ENCODE data around the gene PTBP1.
A peak's percentile ranks its signal among the peaks of the same experiment; 100 is the strongest.
"Not testable (repeated sequence)": the region's sequence is repeated elsewhere in the genome, so short reads cannot be mapped to it uniquely, and the experiment has no call there.

The PTBP1 gene

DNA sequence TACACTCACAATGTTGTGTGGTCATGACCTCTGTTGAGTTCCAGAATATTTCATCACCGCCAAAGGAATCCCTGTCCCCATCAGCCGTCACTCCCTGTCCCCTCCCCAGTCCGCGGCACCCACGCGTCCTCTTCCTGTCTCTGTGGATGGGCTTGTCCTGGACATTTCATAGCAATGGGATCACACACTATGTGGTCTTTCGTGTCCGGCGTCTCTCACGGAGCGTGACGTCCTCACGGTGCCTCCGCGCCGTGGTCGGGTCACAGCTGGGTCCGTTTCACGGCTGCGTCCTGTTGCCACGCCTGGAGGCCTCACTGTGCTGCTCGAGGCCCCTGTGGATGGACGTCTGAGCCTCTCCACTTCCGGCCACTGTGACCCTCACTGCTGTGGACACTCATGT is 37.0 kb downstream of the PTBP1 start:
- DNase-seq: peak; percentile 86

DNA sequence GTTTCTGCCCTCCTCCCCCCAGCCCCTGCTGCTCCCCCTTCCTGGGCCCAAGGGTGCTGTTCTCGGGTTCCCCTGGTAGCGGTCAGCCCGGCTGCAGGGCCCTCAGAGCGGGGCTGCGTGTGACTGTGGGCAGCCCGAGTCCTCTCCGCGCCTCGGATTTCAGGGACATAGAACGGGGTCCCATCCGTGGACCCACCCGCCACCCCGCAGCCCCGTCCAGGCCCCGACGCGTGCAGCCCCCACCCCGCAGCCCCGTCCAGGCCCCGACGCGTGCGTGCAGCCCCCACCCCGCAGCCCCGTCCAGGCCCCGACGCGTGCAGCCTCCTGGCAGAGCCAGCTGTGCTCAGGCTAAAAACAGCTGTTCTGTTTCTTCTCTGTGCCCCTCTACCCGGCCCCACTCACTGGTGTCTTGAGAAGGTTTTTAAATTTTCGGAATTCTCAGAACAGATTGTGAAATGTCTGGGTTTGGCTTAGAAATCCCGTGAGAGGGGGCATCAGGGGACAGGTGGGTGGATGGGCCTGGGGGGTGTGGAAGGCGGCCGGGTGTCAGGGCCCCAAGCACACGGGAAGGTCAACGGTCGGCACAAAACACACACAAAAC is 38.1 kb downstream of the PTBP1 start:
- DNase-seq: peak; percentile 85

DNA sequence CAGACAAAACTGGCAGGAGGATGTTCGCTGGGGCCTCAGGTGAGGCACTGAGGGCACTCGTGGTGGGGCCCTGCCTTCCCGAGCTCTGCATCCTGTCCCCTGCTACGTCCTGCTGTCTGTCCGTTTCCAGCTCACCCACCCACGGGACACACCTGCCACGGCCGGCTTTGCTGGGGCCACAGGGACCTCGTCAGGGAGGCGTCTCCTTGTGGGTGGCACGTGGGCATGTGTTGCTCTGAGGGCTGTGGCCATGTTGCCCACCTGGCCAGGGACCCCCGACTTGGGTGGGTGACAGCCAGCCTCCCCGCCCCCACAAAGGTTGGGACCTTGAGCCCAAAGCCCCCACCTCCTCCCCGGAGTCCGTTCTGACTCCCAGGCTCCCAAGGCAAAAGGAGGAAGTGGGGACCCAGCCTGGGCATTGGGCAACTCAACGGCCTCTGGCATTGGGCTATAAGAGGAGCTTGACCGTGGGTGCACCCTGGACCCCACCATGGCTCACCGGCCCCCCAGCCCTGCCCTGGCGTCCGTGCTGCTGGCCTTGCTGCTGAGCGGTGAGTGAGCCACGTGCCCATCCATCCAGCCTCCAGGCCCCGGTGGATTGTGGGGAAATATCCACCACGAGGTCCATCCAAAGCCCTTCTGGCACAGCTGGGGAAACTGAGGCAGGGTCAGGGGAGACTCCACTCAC is 43.4 kb downstream of the PTBP1 start, which contains the start of gene PRTN3:
Gene PRTN3, plus strand, starts transcription at position 481 of the 688 bp plus-strand sequence. Its CDS starts 10 bp downstream, at position 491.
- DNase-seq: peak; percentile 93

DNA sequence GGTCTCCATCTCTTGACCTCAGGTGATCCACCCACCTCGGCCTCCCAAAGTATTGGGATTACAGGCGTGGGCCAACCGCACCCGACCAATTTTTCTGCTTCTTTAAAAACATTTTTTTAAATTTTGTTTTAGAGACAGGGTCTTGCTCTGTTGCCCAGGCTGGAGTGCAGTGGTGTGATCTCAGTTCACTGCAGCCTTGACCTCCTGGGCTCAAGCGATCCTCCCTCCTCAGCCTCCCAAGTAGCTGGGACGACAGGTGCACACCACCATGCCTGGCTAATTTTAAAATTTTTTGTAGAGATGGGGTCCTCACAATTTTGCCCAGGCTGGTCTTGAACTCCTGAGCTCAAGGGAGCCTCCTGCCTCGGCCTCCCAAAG is 45.5 kb downstream of the PTBP1 start:
- not testable (repeated sequence) for DNase-seq

DNA sequence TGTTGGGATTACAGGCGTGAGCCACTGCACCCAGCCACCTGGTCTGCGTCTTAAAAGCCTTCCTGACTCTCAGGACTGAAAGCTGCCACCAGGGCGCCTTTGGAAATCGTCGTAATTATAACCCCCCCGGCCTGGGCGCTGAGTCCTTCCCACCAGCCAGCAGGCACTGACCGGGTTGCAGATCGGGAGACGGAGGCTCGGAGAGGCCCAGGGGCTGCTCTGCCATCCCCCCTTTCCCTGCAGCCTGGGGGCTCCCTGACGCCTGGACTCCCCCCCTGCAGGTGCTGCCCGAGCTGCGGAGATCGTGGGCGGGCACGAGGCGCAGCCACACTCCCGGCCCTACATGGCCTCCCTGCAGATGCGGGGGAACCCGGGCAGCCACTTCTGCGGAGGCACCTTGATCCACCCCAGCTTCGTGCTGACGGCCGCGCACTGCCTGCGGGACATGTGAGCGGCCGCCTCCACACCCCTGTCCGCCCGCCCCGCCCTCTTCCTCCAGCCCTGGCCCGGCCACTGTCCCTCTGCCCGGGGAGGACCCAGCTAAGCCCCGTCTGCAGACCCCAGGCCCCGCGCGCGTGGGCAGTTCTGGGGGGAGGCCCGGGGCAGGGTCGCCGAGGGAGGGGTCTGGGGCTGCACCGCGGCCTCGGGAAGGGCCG is 46.1 kb downstream of the PTBP1 start:
- DNase-seq: no peak

DNA sequence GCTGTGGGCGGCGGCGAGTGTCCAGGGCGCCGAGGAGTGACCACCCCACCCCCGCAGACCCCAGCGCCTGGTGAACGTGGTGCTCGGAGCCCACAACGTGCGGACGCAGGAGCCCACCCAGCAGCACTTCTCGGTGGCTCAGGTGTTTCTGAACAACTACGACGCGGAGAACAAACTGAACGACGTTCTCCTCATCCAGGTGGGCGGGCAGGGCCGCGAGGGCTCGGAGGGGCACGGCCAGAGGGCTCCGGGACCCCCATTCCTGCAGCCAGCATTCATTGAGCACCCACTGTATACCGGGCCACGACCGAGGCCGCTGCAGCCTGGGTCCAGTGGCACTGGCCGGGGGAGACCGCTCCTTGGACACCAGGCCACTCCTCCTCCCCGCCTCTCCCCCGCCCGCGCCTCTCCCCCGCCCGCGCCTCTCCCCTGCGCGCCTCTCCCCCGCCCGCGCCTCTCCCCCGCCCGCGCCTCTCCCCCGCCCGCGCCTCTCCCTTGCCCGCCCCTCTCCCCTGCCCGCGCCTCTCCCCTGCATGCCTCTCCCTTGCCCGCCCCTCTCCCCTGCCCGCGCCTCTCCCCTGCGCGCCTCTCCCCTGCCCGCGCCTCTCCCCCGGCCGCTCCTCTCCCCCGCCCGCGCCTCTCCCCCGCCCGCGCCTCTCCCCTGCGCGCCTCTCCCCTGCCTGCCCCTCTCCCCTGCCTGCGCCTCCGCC is 46.7 kb downstream of the PTBP1 start:
- DNase-seq: no peak

DNA sequence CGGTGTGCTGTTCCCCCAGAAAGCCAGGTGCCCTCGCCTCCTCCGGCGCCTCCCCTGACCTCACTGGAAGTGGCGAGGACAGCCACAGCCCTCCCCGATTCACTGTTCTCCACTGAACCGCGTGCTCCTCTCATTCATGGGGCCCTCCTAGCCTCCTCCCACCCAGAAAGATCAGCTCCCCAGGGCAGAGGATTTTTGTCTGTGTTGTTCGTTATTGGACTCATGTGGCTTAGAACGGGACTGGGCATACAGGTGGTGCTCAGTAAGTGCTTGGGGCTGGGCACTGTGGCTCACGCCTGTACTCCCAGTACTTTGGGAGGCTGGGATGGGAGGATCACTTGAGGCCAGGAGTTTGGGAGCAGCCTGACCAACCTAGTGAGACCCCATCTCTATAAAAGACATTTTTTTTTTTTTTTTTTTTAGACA is 47.3 kb downstream of the PTBP1 start:
- DNase-seq: peak; percentile 50

DNA sequence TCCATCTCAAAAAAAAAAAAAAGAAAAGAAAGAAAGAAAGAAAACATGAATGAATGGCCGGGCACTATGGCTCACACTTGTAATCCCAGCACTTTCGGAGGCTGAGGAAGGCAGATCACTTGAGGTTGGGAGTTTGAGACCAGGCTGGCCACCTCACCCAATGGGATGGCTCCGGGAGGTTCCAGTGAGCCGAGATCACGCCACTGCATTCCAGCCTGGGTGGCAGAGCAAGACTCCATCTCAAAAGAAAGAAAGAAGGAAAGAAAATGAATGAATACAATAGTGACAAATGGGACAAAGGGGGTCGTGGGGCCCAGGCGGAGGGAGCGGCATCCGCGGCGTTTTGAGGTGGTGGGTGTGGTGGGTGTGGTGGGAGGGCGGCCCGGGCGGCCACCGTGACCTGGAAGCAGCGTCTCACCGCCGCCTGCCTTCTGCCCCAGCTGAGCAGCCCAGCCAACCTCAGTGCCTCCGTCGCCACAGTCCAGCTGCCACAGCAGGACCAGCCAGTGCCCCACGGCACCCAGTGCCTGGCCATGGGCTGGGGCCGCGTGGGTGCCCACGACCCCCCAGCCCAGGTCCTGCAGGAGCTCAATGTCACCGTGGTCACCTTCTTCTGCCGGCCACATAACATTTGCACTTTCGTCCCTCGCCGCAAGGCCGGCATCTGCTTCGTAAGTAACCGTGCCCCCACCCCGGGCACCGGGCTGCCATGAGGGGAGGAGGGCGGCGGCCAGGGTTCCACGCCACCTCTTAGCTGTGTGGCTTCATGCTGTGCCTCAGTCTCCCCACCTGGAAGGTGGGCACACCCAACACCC is 48.7 kb downstream of the PTBP1 start:
- no peak for DNase-seq

DNA sequence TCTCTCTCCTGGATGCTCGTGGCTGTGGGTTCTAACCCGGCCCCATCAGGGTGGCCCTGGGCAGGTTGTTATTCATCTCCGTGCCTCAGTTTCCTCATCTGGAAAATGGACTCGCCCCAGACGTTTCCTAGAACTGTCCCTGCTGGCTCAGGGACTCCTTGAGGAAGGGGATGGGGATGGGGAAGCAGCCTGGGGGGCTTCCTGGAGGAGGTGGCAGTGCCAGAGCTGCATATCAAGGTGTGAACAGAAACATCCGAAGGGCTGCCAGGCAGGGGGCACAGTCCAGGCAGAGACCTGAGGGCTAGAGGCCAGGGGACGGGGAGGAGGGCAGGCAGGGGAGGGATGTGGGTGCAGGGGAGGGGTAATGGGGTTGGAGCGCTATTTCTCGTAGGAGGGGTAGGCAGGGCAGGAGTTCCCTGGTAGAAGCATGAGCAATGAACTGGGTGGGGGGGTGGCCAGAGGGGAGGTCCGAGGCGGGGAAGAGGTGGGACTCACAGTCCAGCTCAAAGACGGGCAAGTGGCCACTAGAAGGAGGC is 51.2 kb downstream of the PTBP1 start:
- peak; percentile 56 for DNase-seq

DNA sequence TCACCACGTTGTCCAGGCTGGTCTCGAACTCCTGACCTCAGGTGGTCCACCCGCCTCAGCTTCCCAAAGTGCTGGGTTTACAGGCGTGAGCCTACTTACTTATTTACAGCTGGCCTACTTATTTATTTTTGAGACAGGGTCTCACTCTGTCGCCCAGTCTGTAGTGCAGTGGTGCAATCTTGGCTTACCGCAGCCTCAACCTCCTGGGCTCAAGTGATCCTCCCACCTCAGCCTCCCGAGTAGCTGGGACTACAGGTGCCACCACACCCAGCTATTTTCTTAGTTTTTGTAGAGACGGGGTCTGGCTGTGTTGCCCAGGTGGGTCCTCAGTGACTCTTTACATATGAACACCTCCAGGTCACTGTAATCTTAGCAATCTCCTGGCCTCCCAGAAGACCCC is 51.9 kb downstream of the PTBP1 start:
- DNase-seq: not testable (repeated sequence)

DNA sequence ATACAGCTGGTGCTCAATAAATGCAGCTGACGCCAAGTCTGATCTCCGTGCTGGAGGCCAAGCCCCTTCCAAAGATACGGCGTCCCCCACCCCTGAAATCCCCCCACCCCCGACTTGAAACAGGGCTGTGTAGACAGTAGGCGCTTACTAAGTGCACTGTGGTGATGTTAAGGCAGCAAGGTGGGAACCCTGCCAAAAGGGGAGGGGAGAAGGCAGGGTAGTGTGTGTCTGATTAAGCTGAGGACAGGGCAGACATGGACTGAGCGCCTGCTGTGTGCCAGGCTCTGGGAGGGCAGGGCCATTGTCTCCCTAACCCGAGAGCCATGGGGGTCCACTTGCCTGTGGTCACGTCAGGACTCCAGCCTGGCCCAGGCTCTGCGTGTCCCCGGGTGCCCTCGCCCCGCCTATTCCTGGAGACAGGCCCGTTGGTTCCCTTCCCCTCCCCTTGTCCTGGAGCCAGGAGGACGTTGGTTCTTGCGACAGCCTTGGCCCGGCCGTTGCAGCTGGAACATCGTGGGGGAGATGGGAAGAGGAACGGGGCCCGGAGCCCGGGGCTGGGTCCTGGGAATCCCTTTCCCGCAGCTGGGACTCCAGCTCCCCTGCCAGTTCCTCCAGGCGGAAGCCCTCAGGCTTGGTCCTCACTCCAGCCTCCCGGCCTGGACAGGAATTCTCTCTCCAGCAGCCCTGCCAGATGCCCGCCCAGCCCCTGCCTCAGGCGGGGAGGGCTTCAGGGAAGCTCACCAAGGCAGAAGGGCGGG is 53.1 kb downstream of the PTBP1 start:
- DNase-seq: peak; percentile 90

DNA sequence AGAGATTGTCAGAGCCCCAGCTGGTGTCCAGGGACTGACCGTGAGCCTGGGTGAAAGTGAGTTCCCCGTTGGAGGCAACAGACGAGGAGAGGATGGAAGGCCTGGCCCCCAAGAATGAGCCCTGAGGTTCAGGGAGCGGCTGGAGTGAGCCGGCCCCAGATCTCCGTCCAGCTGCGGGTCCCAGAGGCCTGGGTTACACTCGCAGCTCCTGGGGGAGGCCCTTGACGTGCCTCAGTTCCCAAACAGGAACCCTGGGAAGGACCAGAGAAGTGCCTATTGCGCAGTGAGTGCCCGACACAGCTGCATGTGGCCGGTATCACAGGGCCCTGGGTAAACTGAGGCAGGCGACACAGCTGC is 53.7 kb downstream of the PTBP1 start:
- no peak for DNase-seq

DNA sequence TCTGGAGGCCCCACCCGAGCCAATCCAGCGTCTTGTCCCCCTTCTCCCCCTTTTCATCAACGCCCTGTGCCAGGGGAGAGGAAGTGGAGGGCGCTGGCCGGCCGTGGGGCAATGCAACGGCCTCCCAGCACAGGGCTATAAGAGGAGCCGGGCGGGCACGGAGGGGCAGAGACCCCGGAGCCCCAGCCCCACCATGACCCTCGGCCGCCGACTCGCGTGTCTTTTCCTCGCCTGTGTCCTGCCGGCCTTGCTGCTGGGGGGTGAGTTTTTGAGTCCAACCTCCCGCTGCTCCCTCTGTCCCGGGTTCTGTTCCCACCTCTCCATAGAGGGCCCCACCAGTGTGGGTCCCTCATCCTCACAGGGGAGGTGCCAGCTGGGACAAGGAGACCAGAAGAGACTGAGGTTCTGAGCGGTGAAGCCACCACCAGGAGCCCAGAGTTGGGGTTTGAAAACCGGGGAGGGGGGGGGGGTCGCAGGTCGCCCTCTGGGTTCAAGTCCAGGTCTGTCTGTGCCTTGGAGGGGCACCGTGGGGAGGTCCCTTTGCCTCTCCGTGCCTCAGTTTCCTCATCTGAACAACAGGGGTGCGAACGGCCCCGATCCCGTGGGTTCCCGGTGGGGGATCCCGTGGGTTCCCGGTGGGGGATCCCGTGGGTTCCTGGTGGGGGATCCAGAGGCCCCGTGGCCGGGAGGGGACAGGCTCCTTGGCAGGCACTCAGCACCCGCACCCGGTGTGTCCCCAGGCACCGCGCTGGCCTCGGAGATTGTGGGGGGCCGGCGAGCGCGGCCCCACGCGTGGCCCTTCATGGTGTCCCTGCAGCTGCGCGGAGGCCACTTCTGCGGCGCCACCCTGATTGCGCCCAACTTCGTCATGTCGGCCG is 55.1 kb downstream of the PTBP1 start, which contains the start of gene ELANE:
Gene ELANE, plus strand, starts transcription at position 168 of the 878 bp plus-strand sequence. Its CDS starts 26 bp downstream, at position 194.
- DNase-seq: peak; percentile 53

DNA sequence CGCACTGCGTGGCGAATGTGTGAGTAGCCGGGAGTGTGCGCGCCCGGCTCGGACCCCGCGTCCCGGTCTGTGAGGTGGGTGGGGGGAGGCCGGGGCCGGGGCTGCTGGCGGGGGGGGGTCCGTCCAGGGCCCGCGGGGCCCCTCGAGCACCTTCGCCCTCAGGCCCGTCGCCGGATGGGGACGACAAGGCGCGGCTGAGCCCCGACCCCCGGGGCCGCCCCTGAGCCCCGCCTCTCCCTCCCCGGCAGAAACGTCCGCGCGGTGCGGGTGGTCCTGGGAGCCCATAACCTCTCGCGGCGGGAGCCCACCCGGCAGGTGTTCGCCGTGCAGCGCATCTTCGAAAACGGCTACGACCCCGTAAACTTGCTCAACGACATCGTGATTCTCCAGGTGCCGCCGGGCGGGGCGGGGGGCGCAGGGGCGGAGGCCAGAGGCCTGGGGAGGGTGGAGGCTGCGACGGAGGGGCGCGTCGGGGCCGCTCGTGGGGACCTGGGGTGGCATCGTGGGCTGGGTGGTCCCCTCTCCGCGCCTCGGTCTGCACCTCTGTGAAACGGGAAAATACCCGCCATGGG is 55.8 kb downstream of the PTBP1 start:
- no peak for DNase-seq

DNA sequence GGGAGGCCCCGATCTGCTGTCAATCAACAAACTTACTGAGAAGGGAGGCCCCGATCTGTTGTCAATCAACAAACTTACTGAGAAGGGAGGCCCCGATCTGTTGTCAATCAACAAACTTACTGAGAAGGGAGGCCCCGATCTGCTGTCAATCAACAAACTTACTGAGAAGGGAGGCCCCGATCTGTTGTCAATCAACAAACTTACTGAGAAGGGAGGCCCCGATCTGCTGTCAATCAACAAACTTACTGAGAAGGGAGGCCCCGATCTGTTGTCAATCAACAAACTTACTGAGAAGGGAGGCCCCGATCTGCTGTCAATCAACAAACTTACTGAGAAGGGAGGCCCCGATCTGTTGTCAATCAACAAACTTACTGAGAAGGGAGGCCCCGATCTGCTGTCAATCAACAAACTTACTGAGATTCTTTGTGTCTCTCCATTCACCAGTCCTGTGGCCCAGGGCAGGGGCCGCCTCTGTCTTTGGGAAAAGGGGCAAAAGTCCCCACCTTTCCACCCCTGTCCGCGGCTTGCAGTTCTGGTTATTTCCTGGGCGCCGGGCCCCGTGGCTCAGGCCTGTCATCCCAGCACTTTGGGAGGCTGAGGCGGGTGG is 56.5 kb downstream of the PTBP1 start:
- DNase-seq: not testable (repeated sequence)

DNA sequence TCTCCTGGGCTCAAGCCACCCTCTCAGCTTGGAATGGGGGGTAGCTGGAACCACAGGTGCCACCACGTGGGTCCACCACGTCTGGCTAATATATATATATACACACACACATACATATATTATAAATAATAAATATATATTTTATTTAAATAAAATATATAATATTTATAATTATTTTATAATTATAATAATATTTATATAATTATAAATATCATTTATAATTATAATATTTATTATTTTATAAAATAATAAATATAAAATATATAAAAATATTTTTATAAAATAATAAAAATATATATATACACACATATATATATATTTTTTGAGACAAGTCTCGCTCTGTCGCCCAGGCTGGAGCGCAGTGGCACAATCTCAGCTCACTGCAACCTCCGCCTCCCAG is 57.3 kb downstream of the PTBP1 start:
- DNase-seq: no peak

DNA sequence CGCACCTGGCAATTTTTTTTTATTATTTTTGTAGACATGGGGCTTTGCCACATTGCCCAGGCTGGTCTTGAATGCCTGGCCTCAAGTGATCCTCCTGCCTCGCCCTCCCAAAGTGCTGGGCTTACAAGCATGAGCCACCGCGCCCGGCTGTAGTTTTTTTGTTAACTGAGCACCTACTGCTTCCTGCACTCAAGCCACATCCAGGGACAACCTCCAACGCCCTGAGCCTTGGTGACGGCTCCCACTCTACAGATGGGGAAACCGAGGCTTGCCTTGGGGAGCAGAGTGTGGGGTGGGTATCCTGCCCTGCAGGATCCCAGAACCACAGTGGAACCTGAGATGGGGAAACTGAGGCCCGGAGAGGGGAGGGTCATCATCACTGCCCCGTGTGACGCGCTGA is 57.9 kb downstream of the PTBP1 start:
- DNase-seq: no peak

DNA sequence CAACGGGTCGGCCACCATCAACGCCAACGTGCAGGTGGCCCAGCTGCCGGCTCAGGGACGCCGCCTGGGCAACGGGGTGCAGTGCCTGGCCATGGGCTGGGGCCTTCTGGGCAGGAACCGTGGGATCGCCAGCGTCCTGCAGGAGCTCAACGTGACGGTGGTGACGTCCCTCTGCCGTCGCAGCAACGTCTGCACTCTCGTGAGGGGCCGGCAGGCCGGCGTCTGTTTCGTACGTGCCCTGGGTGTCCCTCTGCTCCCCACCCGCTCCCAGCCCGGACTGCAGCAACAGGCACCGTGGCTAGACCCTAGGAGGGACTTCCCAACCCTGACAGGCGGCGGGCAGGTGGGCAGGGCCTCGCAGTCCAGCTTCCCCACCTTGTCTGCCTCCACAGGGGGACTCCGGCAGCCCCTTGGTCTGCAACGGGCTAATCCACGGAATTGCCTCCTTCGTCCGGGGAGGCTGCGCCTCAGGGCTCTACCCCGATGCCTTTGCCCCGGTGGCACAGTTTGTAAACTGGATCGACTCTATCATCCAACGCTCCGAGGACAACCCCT is 58.4 kb downstream of the PTBP1 start:
- no peak for DNase-seq

DNA sequence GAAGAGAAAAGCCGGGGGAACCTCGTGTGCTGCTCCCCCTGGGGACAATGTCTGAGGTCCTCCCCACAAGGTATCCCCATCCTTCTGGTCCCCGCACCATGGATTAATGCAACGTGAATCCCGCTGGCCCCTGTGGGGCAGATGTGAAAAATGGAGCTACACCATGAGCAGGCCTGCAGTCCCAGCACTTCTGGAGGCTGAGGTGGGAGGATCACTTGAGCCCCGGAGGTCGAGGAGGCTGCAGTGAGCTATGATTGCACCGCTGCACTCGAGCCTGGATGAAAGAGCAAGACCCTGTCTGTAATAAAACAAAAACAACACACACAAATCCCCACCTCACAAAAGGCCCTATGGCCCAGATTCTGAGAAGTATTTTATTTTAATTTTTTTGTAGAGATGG is 61.0 kb downstream of the PTBP1 start:
- DNase-seq: no peak
